B cell (primary cell): Measurements from ENCODE around the gene CEACAM1.

Source experiments
- EZH2 ChIP-seq: IDR thresholded peaks from 2 replicates; pipeline ENCODE4 v1.6.1; 2012; ENCODE audit warnings: borderline replicate concordance, low read depth, mild to moderate bottlenecking, moderate library complexity, low read length; ENCODE audit not compliant: insufficient read depth, poor library complexity, severe bottlenecking
- TF ChIP-seq, protein P1 (sequence below): fragments of 200-600 bp; IDR thresholded peaks from one replicate; pipeline ENCODE4 v1.8.0; 2022; ENCODE audit warnings: antibody characterized with exemption, mild to moderate bottlenecking

DNA sequence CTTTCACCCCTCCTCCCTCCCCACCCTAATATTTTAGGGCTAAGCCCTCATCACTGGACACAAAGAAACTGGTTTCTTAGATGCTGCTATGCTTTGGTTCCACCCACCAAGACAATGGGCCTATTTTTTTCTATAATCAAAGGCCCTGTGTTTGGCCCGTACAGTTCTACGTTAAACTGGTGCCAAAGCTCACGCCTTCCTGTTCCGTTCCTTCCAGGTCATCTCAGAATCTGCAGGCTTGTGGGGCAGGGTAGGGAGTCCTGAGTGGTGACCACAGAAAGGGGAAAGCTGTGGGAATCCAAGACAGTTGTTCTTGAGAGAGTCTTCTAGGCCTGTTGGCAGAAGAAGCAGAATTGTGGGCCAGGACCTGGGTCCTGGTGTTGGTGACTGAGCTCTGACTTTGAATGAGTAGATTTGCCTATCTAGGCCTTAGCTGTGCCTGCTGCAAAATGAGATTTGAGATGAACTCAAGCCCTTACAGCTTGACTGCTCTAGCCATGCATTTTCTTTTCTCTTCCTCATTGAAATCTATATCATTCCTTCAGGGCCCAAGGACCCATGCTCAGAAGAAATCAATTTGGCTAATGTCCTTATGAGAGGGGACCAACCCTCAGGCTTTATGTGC, 66.5 kb downstream of the CEACAM1 start:
- TF ChIP-seq, protein P1, sequence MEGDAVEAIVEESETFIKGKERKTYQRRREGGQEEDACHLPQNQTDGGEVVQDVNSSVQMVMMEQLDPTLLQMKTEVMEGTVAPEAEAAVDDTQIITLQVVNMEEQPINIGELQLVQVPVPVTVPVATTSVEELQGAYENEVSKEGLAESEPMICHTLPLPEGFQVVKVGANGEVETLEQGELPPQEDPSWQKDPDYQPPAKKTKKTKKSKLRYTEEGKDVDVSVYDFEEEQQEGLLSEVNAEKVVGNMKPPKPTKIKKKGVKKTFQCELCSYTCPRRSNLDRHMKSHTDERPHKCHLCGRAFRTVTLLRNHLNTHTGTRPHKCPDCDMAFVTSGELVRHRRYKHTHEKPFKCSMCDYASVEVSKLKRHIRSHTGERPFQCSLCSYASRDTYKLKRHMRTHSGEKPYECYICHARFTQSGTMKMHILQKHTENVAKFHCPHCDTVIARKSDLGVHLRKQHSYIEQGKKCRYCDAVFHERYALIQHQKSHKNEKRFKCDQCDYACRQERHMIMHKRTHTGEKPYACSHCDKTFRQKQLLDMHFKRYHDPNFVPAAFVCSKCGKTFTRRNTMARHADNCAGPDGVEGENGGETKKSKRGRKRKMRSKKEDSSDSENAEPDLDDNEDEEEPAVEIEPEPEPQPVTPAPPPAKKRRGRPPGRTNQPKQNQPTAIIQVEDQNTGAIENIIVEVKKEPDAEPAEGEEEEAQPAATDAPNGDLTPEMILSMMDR, result no peak
- TF ChIP-seq EZH2, result no peak
